Transverse colon (tissue), 4 donors: ENCODE data around the gene ZNF789. TPM values are rescaled to one million over a fixed set of nuclear protein-coding genes. Genes with fewer than 3 reads are reported as not detected.

ENCODE experiments used
- DNase-seq: peaks from one replicate; pipeline ENCODE4 v3.0.0-alpha.2; 2019
- H3K27ac ChIP-seq, 4 donors: fragments of 200-600 bp; sonication (generic); 2 replicates each; pipeline ENCODE4 v1.5.1; 2016 to 2018; ENCODE audit warnings: inconsistent platforms in 4 of 4
- H3K27me3 ChIP-seq: fragments of 200-600 bp; sonication (generic); 2 replicates; pipeline ENCODE4 v1.5.1; 2017; ENCODE audit warnings: inconsistent platforms
- H3K36me3 ChIP-seq, 4 donors: fragments of 200-600 bp; sonication (generic); 2 replicates each; pipeline ENCODE4 v1.5.1; 2017 to 2019; ENCODE audit warnings: inconsistent platforms in 4 of 4
- H3K4me1 ChIP-seq, 4 donors: fragments of 200-600 bp; sonication (generic); 2 replicates each; pipeline ENCODE4 v1.5.1; 2017 to 2020; ENCODE audit warnings: inconsistent platforms in 4 of 4
- H3K4me3 ChIP-seq, 4 donors: fragments of 200-600 bp; sonication (generic); 1 replicate in 1 of 4; 2 replicates in 3 of 4; pipeline versions ENCODE4 v1.5.1 to v1.6.1; 2017 to 2019; ENCODE audit warnings: inconsistent platforms in 4 of 4
- H3K9me3 ChIP-seq, 2 donors: fragments of 200-600 bp; sonication (generic); 2 replicates each; pipeline ENCODE4 v1.5.1; 2017 to 2019; ENCODE audit warnings: inconsistent platforms in 2 of 2
- CTCF ChIP-seq, 5 experiments: fragments of 200-600 bp in 3 of 5; fragments of 450-650 bp in 2 of 5; sonication (generic) in 3 of 5; IDR thresholded peaks; 1 replicate in 2 of 5; 2 replicates in 3 of 5; pipeline ENCODE4 v1.5.1; 2016 to 2017; ENCODE audit warnings: antibody characterized with exemption in 5 of 5, inconsistent platforms in 3 of 5, mild to moderate bottlenecking in 2 of 5, moderate library complexity in 1 of 5
- EP300 ChIP-seq: sonication (generic); formaldehyde crosslinking; IDR thresholded peaks from one replicate; pipeline ENCODE4 v1.6.1; 2017; ENCODE audit warnings: antibody characterized with exemption, low read depth
- POLR2A ChIP-seq: fragments of 450-650 bp; IDR thresholded peaks from one replicate; pipeline ENCODE4 v1.6.1; 2016; ENCODE audit warnings: antibody characterized with exemption, mild to moderate bottlenecking, moderate library complexity
- POLR2AphosphoS5 ChIP-seq, 3 donors: sonication (generic); formaldehyde crosslinking; IDR thresholded peaks; one replicate each; pipeline ENCODE4 v1.6.1; 2016; ENCODE audit warnings: antibody characterized with exemption in 3 of 3
- WGBS, 2 donors: methylation state at CpG; one replicate each; pipeline ENCODE4 v1.1.5; 2018; ENCODE audit warnings: low coverage in 1 of 2; 5-methylcytosine and 5-hydroxymethylcytosine counted together
- in situ Hi-C, 4 donors: fragments of 200-750 bp; cut with MboI; loops; one replicate each; pipeline versions ENCODE4 v1.15.0 to v1.15.1; 2017; ENCODE audit warnings: low sequenced_read_pairs in 3 of 4, low pct_ligation_motif_present in 1 of 4, low pct_unique_long_range_greater_than_20kb in 1 of 4
- intact Hi-C: fragments of 100-400 bp; cut with DNase I; formaldehyde crosslinking; loops from one replicate; pipeline ENCODE4 v1.15.1; 2023; ENCODE audit warnings: low total_unique reads
- total RNA-seq, 4 donors: library from RNA; depleted of rRNA; stranded (reverse); fragments of >200 nt; gene quantifications; one replicate each; pipeline ENCODE4 v1.1.0, GENCODE V29; 2016

Gene ZNF789
- total RNA-seq, 4 donors from 2014 or later: 17.2 to 30.7 (median 20.1) TPM

- H3K27ac ChIP-seq: no peak overlapping the region
- no peak for DNase-seq
- H3K4me3 ChIP-seq: no peak overlapping the region
- TF ChIP-seq POLR2AphosphoS5 (IDR thresholded peaks at IDR 0.05) (no peak), EP300 (no peak), CTCF (IDR thresholded peaks at IDR 0.05) (no peak), POLR2A (no peak)
- in situ Hi-C loops (no loop called here), intact Hi-C loops (no loop called here)
- H3K27me3 ChIP-seq: no peaks in the 10 kb centered on the region
- 92 to 100% methylated on average over 1 to 13 of the region's 13 CpGs for WGBS, 2 donors
- no peaks in the 10 kb centered on the region for H3K9me3 ChIP-seq
- H3K4me1 ChIP-seq: no peaks in the 10 kb centered on the region
- peaks cover 0 to 36% (median 10%) of the 10 kb centered on the region in 4 donors for H3K36me3 ChIP-seq
Measured at GRCh38 chr7:99452541-99452940, 20.1 kb upstream of the ZNF789 start.

DNA sequence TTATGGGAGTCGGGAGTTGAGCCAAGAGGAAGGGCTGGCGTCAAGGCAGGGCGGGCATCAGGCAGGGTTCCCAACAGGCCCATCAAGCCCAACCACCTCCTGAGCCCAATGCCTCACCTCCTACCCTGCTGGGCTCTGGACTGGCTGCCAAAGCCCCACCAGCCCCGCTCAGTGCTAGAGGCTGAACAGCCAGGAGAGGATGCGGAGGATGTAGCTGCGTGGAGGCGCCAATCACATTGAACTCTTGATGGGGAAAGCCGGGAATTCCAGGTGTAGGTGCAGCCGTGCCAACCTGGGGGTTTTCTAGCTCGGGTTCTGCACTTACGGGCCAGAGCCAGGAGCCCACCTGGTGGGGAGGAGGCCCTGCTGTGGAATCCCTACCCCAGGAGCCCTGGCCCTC is 19.6 kb upstream of the ZNF789 start:
- Histone ChIP-seq H3K27me3 (no peaks in the 10 kb centered on the region), H3K36me3 (peaks cover 0 to 35% (median 12%) of the 10 kb centered on the region in 4 donors), H3K27ac (no peak overlapping the region), H3K4me3 (no peak overlapping the region), H3K9me3 (no peaks in the 10 kb centered on the region), H3K4me1 (no peaks in the 10 kb centered on the region)
- in situ Hi-C loops: no loop called here
- intact Hi-C loops: no loop called here
- 92% methylated on average over 11 of the region's 11 CpGs; no CpG with 5 or more reads in 1 of the 2 donors for WGBS, 2 donors
- TF ChIP-seq POLR2A: no peak
- TF ChIP-seq CTCF (IDR thresholded peaks at IDR 0.05): no peak
- TF ChIP-seq POLR2AphosphoS5 (IDR thresholded peaks at IDR 0.05): no peak
- TF ChIP-seq EP300: no peak
- no peak for DNase-seq

DNA sequence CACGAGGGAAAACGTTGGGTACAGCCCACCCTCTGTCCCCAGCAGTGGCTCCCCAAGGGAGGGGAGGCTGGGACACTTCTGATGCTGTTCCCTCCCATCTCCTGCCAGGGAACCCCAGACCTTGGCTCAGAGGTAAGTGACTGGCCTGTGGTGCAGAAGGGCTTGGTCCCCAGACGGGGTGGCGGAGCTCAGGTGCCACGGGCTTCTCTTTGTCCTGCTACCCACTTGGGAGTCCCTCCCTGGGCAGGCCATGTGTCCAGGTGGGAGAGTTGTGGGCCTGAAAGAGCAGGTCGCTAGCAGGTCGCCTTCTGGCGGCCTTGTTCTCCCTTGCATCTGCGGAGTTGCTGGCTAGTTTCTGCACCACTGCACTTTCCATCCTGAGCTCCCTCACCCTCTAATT is 16.8 kb upstream of the ZNF789 start:
- in situ Hi-C loops: no loop called here
- intact Hi-C loops: no loop called here
- Histone ChIP-seq H3K4me3 (no peak overlapping the region), H3K4me1 (no peaks in the 10 kb centered on the region), H3K9me3 (no peaks in the 10 kb centered on the region), H3K36me3 (peaks cover 0 to 22% (median 10%) of the 10 kb centered on the region in 4 donors), H3K27me3 (no peaks in the 10 kb centered on the region), H3K27ac (no peak overlapping the region)
- no peak for DNase-seq
- TF ChIP-seq EP300: no peak
- no peak for TF ChIP-seq POLR2AphosphoS5 (IDR thresholded peaks at IDR 0.05)
- TF ChIP-seq POLR2A: no peak
- no peak for TF ChIP-seq CTCF (IDR thresholded peaks at IDR 0.05)
- 85% methylated on average over 6 of the region's 9 CpGs; no CpG with 5 or more reads in 1 of the 2 donors for WGBS, 2 donors

DNA sequence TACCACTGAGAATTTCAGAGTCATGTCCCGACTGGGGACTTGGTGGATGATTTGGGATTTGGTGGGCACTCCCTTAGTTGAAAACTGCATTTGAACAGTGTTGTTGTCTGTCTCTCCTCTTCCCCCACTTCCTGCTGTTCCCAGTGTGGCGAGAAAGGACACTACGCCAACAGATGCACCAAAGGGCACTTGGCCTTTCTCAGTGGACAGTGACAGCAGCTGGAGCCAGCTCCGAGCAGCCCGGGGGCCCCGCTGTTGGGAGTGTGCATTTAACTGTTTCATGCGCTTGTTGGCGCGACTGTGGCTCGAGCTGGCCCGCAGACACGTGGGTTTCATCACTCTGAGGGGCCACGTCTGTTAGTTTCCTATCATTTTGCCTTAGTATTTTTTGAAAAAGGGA is 16.4 kb upstream of the ZNF789 start:
- in situ Hi-C loops (no loop called here), intact Hi-C loops (no loop called here)
- H3K27me3 ChIP-seq: no peaks in the 10 kb centered on the region
- H3K36me3 ChIP-seq: peaks cover 0 to 20% (median 9%) of the 10 kb centered on the region in 4 donors
- TF ChIP-seq POLR2A: no peak
- no peak for TF ChIP-seq CTCF (IDR thresholded peaks at IDR 0.05)
- TF ChIP-seq EP300: no peak
- no peak for TF ChIP-seq POLR2AphosphoS5 (IDR thresholded peaks at IDR 0.05)
- no peaks in the 10 kb centered on the region for H3K4me1 ChIP-seq
- H3K27ac ChIP-seq: no peak overlapping the region
- no peak overlapping the region for H3K4me3 ChIP-seq
- 77% methylated on average over 13 of the region's 13 CpGs; no CpG with 5 or more reads in 1 of the 2 donors for WGBS, 2 donors
- DNase-seq: no peak
- no peaks in the 10 kb centered on the region for H3K9me3 ChIP-seq
